ENCODE measurements around the gene LRRC49.

The LRRC49 gene

DNA sequence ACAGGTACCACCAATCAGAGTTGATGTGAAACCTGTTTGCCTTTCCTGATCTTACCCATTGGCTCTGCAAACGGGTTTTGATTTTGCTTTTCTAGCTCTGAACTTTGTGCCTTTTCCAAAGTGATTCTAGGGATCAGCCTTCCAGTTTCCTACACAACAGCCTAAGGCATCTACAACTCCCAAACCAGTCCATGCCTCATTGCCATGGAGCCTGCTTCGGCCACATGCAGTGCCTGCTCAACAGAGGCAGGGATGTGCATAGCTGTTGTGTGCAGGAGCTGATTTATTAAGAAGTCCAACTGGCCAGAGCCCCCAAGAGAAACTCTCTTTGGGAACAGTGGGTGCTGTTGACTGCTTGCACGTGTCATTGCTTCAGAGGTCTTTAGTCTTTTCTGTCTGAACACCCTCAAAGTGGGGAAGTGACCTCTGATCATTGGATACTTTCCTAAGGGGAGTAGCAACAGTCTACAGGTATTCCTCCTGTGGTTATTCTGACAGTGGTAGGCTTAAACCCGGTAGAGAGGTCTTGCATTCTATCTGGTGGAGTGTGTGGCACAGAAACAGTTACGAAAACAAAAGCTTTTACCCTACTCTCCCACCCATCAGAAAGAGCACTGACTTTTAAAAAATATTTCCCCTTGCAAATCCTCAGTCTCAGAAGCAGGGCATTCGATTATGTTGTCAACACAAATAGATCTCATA is 186.0 kb downstream of the LRRC49 start:
- in situ Hi-C loops (cut with MboI; ENCODE audit: low pct_unique_long_range_greater_than_20kb, low sequenced_read_pairs), result no loop called here
- DNase-seq, result no peak

DNA sequence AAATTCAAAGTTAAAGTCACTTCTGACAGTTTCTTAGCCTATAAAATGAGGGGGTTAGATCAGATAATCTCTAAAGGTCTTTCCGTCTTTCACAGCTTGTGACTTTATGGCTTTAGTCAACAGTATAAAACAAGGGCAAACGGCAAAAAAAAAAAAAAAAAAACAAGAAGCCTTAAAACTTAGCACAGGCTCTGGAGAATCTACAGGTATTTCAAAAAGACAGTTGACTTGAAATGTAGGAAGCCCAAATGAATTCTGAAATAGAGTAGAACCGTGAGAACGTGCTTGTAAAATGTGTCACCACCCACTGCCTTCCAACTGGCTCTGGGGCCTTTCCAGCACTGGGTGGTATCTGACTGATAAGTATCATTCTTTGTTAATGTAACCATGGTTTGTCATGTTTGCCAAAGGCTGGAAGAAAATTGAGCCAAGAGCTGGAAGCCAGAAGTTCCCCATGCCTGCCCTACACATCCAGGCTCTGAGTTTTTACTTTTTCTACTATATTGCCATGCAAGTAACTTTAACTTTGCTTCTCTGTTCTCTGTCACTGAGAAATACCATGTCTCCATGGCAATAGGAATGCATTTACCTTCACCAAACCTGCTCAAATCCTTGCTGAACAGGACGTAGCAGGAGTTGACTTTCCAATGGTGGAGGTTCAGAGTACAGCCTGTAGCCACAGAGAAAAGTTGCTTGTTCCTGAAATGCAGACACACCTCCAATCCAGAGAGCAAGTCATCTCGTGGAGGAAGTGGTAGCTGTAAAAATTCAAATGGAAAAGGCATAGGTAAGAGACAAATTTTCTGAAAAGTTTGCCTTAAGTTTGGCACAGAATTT is 186.8 kb downstream of the LRRC49 start:
- in situ Hi-C loops (cut with MboI; ENCODE audit: low pct_unique_long_range_greater_than_20kb, low sequenced_read_pairs), result no loop called here
- no peak for DNase-seq

DNA sequence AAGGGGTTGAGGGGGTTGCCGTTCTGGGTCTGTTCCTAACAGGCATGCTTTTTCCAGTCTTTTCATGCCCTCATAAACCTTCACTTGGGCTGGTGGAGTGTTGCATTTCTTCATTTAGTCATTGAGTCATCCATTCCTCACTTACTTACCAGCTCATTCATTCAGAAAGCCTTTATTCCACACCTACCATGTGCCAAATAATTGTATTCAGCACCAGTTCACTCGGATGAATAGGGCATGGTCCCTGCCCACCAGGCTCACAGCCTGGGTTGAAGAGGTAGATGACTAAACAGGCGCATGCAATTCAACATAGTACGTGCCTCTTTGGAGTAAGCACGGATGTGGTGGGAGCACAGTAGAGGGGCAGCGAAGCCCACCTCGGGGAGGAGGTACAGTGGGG is 187.5 kb downstream of the LRRC49 start:
- DNase-seq, result no peak
- in situ Hi-C loops (cut with MboI; ENCODE audit: low pct_unique_long_range_greater_than_20kb, low sequenced_read_pairs), result no loop called here

DNA sequence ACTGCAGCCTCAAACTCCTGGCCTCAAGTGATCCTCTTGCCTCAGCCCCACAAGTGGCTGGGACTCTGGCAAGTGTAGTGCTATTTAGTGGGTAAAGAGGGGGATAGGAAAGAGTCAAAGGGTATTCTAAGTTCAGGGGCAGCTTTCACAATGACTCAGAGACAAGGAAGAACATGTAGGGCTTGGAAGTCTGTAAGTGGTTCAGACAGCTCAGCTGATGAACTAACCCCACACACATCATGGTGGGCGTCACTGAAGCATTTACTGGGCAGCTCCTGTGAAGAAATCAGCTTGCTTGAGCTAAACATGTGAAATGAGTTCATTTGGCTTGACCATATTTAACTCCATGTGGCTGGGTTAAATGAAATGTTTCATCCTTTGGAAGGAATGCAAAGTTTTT is 188.1 kb downstream of the LRRC49 start:
- no peak for DNase-seq
- in situ Hi-C loops (cut with MboI; ENCODE audit: low pct_unique_long_range_greater_than_20kb, low sequenced_read_pairs), result no loop called here

DNA sequence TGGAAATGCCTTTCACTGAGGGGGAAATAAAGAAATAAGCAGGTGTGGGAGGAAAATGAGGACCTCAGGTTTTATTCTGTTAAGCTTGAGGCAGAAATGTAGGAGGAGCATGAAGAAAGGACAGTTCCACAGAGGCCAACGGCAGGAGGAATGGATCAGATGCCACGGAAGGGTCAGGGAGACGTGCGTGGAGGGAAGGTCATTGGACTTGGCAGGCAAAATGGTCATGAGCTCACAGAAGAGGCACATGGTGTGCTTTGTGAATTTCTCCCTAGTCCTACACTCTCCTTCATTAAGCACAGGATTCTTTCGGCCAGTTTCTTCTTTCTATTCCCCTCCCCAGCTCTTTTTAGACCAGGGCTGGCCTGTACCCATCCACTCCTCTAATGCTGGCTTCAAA is 190.2 kb downstream of the LRRC49 start:
- DNase-seq, result no peak
- in situ Hi-C loops (cut with MboI; ENCODE audit: low pct_unique_long_range_greater_than_20kb, low sequenced_read_pairs), result no loop called here

DNA sequence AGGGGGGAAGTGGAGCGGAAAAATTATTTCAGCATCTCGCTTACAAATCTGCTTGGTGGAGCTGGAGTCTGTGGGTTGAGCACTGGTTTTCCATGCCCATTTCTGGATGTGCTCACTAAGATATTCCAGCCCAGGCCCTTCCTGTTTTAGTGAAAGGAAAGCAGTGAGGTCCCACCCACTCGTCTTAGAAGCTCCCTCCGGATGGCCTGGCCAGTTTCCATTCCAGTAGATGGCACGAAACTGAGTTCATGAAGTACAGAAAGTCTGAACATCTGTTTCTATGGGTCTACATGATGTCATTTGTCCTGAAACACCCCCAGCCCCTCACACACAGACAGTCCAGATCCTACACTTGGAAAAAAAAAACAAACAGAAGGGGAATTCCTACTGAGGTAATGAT is 190.7 kb downstream of the LRRC49 start:
- in situ Hi-C loops (cut with MboI; ENCODE audit: low pct_unique_long_range_greater_than_20kb, low sequenced_read_pairs), result no loop called here
- DNase-seq, result no peak

DNA sequence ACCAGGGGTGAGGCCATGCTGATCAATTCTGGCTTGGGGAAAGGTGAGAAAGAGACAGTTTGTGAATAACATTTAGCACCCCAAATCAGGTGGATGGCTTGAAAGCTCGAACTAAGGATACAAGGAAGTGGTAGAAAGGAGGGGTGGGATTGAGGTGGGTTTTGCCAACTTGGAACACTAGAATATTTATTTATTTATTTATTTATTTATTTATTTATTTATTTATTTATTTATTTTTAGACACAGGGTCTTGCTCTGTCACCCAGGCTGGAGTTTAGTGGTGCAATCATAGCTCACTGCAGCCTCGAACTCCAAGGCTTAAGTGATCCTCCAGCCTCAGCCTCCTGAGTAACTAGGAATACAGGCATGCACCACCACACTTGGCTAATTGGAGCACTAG is 191.6 kb downstream of the LRRC49 start:
- in situ Hi-C loops (cut with MboI; ENCODE audit: low pct_unique_long_range_greater_than_20kb, low sequenced_read_pairs), result no loop called here
- no peak for DNase-seq

DNA sequence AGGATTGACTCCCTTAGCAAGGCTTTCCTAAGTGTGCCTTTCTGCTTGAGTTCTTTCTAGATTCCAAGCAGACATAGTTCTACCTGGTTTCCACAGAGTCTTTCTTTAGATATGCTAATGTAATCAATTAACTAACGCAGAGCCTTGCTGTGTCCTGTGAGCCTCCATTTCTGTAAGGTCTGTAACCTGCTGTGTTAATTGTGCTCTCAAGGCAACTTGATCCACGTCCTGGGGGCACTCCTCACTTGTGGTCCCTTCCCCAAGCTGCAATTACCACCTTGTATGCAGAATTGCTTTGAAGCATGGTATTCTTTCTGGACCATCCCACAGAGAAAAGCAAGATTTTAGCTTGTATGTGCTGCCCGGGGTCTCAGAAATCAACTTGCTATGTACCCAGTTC is 193.2 kb downstream of the LRRC49 start:
- in situ Hi-C loops (cut with MboI; ENCODE audit: low pct_unique_long_range_greater_than_20kb, low sequenced_read_pairs), result no loop called here
- no peak for DNase-seq

DNA sequence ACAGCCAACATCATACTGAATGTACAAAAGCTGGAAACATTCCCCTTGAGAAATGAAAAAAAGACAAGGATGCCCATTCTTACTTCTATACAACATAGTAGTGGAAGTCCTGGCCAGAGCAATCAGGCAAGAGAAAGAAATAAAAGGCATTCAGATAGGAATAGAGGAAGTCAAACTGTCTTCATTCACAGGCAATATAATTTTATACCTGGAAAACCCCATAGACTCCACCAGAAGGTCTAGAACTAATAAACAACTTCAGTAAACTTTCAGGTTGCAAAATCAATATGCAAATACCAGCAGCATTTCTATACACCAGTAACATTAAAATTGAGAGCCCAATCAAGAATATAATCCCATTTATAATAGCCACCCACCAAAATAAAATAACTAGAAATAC is 195.5 kb downstream of the LRRC49 start:
- no peak for DNase-seq
- in situ Hi-C loops (cut with MboI; ENCODE audit: low pct_unique_long_range_greater_than_20kb, low sequenced_read_pairs), result no loop called here

DNA sequence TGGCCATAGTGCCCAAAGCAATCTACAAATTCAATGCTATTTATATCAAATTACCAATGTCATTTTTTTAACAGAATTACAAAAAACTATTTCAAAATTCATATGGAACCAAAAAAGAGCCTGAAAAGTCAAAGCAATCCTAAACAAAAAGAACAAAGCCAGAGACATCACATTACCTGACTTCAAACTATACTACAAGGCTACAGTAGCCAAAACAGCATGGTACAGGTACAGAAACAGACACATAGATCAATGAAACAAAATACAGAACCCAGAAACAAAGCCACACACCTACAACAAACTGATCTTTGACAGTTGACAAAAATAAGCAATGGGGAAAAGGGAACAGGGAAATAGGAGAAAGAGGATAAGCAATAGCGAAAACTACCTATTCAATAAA is 196.1 kb downstream of the LRRC49 start:
- in situ Hi-C loops (cut with MboI; ENCODE audit: low pct_unique_long_range_greater_than_20kb, low sequenced_read_pairs), result no loop called here
- no peak for DNase-seq

DNA sequence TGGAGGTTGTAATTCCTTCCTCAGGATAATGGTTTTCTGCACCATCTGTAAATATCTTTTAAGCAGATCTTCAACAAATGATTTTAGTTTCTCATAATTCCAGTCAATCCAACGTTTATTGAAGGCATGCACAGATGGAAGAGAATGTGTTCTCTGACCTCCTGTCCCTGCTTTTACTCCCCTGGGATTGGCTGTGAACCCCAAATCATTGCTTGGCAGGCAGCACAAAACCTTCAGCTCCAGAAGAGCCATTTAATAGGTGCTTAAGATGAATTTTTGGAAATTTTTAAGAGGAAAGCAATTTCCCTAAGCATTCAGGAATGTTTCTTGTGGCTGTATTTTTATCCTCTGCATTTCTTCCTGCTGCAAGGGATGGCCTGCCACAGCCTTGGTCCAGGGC is 197.2 kb downstream of the LRRC49 start:
- DNase-seq, result no peak
- in situ Hi-C loops (cut with MboI; ENCODE audit: low pct_unique_long_range_greater_than_20kb, low sequenced_read_pairs), result no loop called here

DNA sequence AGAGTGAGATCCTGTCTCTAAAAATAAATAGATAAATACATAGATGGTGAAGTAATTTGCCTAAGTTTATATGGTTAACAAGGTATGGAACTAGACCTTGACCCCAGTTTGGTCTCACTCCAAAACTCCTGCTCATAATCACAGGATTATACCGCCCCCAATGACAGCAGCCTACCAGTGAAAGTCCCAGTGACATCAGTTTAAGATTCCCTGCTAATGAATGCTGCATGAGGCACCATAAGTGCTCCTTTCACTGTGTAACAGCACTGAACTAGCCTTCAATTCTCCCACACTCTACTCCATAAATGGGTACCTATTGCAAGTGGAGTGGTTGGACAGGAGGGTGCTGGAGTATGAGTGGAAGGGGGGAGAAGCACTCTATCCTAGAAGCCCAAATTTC is 199.0 kb downstream of the LRRC49 start:
- in situ Hi-C loops (cut with MboI; ENCODE audit: low pct_unique_long_range_greater_than_20kb, low sequenced_read_pairs), result no loop called here
- DNase-seq, result no peak

DNA sequence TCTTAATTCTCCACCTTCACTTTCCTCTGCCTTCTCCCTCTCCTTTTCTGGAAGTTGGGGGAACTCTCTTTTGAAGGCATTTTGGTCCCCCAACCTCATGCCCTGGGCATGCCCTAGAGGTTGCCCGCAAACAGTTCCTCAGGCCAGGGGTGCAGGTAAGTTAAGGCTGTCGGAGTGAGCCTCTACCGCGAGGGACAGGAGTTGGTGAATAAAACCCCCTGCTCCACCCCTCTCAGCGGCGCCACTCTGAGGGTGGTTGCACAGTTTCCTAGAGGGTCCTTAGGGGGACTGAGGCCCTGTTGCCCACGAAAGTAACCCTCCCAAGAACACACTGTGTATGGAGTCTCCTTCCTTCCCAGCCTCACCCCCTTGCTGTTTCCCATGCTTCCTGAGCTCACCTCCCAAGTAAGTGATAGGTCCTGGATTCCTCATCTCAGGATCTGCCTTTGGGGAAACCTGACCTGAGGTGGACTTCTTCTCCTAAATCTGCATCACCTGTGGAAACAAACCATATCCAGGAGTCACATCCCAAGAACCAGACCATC is 199.5 kb downstream of the LRRC49 start:
- in situ Hi-C loops (cut with MboI; ENCODE audit: low pct_unique_long_range_greater_than_20kb, low sequenced_read_pairs), result no loop called here
- DNase-seq, result no peak

DNA sequence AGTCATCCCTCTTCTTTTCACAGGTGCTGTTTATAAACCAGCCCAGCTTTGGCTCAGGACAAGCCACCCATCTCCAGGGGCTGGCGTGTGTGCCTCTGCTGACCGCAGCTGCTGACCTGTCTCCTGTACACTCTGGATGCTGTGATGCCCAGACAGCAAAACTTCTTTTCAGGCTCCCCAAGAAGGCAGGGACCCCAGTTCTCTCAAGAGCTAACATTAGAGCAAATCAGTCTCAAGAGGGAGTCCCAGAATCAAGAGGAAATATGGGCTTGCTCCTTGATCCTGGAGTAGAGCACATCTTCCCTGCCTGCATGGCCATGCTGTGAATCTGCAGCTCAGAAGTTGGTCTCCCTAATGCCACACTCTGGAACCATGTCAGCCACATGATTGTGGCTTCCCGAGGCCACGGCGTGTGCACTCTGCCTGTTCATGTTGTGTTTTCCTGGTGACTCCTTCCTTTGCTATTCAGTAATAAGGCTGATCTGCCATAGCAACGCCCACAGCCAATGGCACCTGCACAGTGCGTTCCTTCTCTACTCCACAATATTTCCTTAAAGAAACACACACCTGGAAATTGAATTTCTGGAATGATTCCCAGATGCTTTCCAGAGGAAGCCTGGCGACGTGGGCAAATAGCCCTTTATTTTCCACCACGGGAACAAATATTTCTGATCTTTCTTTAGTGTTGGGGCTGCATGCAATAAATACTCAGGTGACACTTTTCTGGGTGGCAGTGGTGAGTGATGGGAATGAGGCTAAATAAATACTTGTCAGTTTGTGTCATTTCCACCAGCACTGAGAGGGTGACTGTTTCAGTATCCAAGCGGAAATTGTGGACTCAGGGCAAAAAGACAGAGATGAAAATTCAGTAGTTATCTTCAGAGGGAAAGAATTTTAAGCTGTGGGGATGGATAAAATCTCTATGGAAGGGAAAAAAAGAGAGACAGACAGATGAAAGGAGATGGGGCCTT is 200.7 kb downstream of the LRRC49 start:
- in situ Hi-C loops (cut with MboI; ENCODE audit: low pct_unique_long_range_greater_than_20kb, low sequenced_read_pairs), result no loop called here

DNA sequence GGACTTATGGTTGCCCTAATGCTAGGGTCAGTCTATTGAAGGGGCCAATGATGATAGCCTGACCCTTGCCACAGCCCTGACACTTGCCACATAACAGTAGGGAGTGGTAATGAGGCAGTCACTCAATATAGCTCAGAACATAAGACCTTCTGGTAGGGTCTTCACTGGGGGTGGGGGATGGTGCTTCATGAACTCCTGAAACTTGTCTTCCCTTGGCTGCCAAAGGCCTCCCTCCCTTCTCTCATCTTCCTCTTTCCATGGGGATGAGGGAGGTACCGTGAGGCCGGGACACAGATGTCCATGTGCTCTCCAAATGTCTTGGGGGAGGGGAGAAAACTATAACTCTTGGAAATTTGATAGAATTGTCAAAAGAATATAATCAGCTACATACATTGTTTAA is 201.5 kb downstream of the LRRC49 start:
- in situ Hi-C loops (cut with MboI; ENCODE audit: low pct_unique_long_range_greater_than_20kb, low sequenced_read_pairs), result no loop called here
- DNase-seq, result no peak

More for the DNA sequence above, 200.7 kb downstream of the LRRC49 start:
- DNase-seq, result no peak

DNA sequence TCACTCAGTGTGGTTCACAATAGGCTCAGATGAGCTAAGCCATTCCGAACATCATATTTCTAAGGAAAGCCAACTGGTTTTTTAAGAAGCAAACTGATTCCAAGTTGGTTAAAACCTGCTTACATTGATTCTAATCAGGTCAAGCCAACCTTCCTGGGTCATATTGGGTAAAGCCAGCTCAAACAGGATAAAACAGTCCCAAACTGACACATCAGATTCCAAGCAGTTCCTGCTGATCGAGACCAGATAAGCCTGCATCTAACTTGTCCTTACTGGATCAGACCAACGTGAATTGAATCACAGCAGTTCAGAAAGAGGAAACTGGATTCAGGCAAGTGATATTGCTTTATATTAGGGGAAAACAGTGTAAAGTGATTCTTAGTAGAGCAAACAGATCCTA is 204.1 kb downstream of the LRRC49 start:
- DNase-seq, result no peak
- in situ Hi-C loops (cut with MboI; ENCODE audit: low pct_unique_long_range_greater_than_20kb, low sequenced_read_pairs), result no loop called here

DNA sequence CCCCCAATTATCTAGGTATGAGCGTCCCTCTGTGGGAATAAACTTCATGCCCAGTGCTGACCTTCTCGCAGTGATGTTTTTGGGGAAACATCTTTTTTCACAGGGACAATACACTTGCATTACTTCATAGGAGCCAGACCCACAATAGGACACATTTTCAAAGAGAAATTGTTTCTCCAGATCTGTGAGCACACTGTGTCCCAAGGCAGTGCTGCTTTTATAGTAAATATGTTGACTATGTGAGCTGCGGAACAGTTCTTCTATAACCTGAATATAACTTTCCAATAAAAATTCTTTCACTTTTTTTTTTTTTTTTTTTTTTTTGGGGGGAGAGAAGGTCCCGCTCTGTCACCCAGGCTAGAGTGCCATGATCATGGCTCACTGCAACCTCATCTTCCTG is 205.3 kb downstream of the LRRC49 start:
- in situ Hi-C loops (cut with MboI; ENCODE audit: low pct_unique_long_range_greater_than_20kb, low sequenced_read_pairs), result no loop called here

DNA sequence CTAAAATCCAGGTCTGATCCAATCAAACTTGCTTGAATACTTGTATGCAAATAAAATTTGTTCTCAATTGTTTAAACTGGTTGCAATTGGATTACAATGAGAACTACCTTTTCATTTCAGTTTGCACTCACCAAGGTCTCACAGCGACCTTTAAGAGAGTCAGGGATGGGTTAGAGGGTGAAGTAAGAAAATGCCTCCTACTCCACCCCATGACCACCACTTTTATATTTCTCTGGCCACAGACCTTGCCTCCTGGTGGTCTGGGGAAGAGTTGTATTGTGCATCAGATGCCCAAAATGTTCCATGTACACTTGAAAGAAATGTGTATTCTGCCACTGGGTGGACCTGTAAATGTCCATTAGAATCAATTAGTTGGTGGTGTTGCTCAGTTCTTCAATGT is 206.3 kb downstream of the LRRC49 start:
- no peak for DNase-seq
- in situ Hi-C loops (cut with MboI; ENCODE audit: low pct_unique_long_range_greater_than_20kb, low sequenced_read_pairs), result no loop called here

More for the DNA sequence above, 205.3 kb downstream of the LRRC49 start:
- DNase-seq, result no peak
